ENCODE data around the gene STRADB.
A peak's percentile ranks its signal among the peaks of the same experiment; 100 is the strongest.
"Not testable (repeated sequence)": the region's sequence is repeated elsewhere in the genome, so short reads cannot be mapped to it uniquely, and the experiment has no call there.

Gene STRADB

GRCh38 chr2:201451292-201452057 is at the start of gene STRADB, which contains the start of gene TRAK2:
Gene STRADB (plus strand): TSS chr2:201451740. CDS start chr2:201454841, 3,101 bp downstream.
Gene TRAK2 (minus strand): TSS chr2:201451458. CDS start chr2:201420507, 30,951 bp downstream.
- DNase-seq (ENCODE audit: extremely low read depth in 1 of 2, low read depth in 1 of 2): peak; percentile 89 to 91

- no peak for DNase-seq (ENCODE audit: extremely low read depth in 1 of 2, low read depth in 1 of 2)
These were observed 49.7 kb upstream of the STRADB start for GRCh38 chr2:201401815-201402214.

GRCh38 chr2:201402651-201403562 is 48.6 kb upstream of the STRADB start:
- DNase-seq (ENCODE audit: extremely low read depth in 1 of 2, low read depth in 1 of 2): no peak

- DNase-seq (ENCODE audit: extremely low read depth in 1 of 2, low read depth in 1 of 2): no peak
These were observed 47.7 kb upstream of the STRADB start for GRCh38 chr2:201403880-201404279.

GRCh38 chr2:201404699-201405280 is 46.8 kb upstream of the STRADB start:
- no peak for DNase-seq (ENCODE audit: extremely low read depth in 1 of 2, low read depth in 1 of 2)

DNA sequence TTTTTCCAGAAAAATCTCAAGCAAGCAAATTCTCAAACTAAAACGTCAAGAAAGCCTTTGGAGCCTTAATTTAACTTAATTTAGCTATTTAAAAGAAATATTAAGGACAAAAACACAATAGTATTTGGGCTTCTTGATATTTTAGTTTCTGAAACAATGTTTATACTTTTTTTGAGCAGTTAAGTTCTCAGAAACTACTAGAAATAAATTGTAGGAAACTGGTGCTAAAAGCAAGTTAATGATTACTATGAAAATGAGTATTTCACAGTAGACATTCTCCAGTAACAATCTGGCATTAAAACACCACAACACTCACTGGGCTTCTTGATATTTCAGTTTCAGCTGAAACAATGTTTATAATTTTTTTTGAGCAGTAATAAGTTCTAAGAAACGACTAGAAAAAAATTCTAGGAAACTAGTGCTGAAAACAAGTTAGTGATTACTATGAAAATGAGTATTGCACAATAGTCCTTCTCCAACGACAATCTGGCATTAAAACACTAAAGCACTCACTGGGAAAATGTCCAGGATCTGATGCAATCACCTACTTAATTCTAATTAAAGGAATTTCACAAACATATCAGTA is 45.4 kb upstream of the STRADB start:
- DNase-seq (ENCODE audit: extremely low read depth in 1 of 2, low read depth in 1 of 2): no peak

DNA sequence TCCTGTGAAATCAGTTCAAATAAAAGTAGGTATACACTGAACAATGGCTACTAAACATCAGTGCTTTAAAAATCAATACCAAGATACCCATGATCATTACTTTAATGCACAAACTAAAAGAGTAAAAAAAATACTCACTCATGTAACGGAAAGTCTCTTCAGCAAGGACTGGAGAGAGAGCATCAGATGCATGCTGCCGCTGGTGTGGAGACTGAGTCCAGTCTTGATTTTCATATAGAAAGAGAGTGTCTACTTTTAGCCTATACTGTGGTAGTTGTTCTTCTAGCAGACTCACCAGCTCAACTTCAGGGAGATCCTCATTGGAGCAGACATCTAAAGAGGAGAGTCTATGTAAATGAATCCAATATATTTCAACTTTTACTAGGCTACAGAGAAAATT is 44.3 kb upstream of the STRADB start:
- no peak for DNase-seq (ENCODE audit: extremely low read depth in 1 of 2, low read depth in 1 of 2)

DNA sequence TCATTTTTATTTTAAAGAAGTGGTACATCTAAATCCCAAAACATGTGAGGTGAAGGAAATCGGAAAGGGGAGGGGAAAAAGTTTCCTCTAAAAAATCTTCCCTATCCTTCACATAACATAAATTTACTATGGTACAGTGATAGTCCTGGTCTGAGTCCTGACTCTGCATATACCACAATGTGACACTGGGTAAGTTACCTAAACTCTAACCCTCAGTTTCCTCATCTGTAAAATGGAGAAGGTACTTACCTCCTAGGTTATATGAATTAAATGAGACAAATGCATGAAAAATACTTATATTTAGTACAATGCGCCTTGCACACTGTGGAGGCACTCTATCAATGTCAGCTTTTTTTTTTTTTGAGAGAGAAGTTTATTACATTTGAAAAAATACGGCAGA is 42.6 kb upstream of the STRADB start:
- no peak for DNase-seq (ENCODE audit: extremely low read depth in 1 of 2, low read depth in 1 of 2)

- DNase-seq (ENCODE audit: extremely low read depth in 1 of 2, low read depth in 1 of 2): no peak
These were observed 40.1 kb upstream of the STRADB start for GRCh38 chr2:201411421-201411820.

GRCh38 chr2:201413143-201413542 is 38.4 kb upstream of the STRADB start:
- no peak for DNase-seq (ENCODE audit: extremely low read depth in 1 of 2, low read depth in 1 of 2)

GRCh38 chr2:201413552-201413951 is 38.0 kb upstream of the STRADB start:
- DNase-seq (ENCODE audit: extremely low read depth in 1 of 2, low read depth in 1 of 2): no peak

- no peak for DNase-seq (ENCODE audit: extremely low read depth in 1 of 2, low read depth in 1 of 2)
These were observed 37.2 kb upstream of the STRADB start for GRCh38 chr2:201414099-201415023.

- DNase-seq (ENCODE audit: extremely low read depth in 1 of 2, low read depth in 1 of 2): no peak
These were observed 36.4 kb upstream of the STRADB start for GRCh38 chr2:201415149-201415548.

GRCh38 chr2:201419057-201419635 is 32.4 kb upstream of the STRADB start:
- no peak for DNase-seq (ENCODE audit: extremely low read depth in 1 of 2, low read depth in 1 of 2)

- DNase-seq (ENCODE audit: extremely low read depth in 1 of 2, low read depth in 1 of 2): no peak
These were observed 31.6 kb upstream of the STRADB start for GRCh38 chr2:201419986-201420385.

- no peak for DNase-seq (ENCODE audit: extremely low read depth in 1 of 2, low read depth in 1 of 2)
These were observed 31.0 kb upstream of the STRADB start for GRCh38 chr2:201420442-201421113.

DNA sequence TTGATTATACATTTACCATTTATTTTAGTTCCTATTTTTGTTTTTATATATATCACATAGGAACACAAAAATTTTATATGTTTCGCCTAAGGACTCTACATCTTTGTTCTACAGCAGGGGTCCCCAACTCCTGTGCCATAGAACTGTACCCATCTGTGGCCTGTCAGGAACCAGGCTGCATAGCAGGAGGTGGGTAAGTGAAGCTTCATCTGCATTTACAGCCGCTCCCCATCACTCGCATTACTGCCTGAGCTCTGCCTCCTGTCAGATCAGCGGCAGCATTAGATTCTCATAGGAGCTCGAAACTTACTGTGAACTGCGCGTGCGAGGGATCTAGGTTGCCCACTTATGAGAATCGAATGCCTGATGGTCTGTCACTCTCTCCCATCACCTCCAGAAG is 25.6 kb upstream of the STRADB start:
- no peak for DNase-seq (ENCODE audit: extremely low read depth in 1 of 2, low read depth in 1 of 2)

GRCh38 chr2:201428366-201428765 is 23.2 kb upstream of the STRADB start:
- not testable (repeated sequence) for DNase-seq (ENCODE audit: extremely low read depth in 1 of 2, low read depth in 1 of 2)

- not testable (repeated sequence) for DNase-seq (ENCODE audit: extremely low read depth in 1 of 2, low read depth in 1 of 2)
These were observed 21.7 kb upstream of the STRADB start for GRCh38 chr2:201429835-201430234.

Data from activated CD8-positive, alpha-beta memory T cell treated with anti-CD3 and anti-CD28 coated beads for 1 hour (primary cell).